SU-DHL-6 (cell line): Measurements from ENCODE around the gene DNAL4.

Source experiments
- H2AFZ ChIP-seq: fragments of 200-600 bp; sonication (generic); 2 replicates; pipeline ENCODE4 v1.6.1; 2014; ENCODE audit warnings: low read depth, mild to moderate bottlenecking, moderate library complexity, mixed read lengths, antibody characterized with exemption, low read length; ENCODE audit not compliant: severe bottlenecking
- H3F3A ChIP-seq: fragments of 200-600 bp; shearing (Covaris generic); 2 replicates; pipeline ENCODE4 v1.6.0; 2016; ENCODE audit warnings: antibody characterized with exemption, mild to moderate bottlenecking; ENCODE audit not compliant: insufficient read depth
- H3K27ac ChIP-seq: fragments of 200-600 bp; sonication (generic); 2 replicates; pipeline ENCODE4 v1.5.1; 2016; ENCODE audit warnings: low read depth, mild to moderate bottlenecking, low read length, moderate library complexity, mixed read lengths
- H3K27me3 ChIP-seq: fragments of 200-600 bp; sonication (generic), shearing (Covaris generic); 2 replicates; pipeline ENCODE4 v1.6.0; 2014; ENCODE audit warnings: mild to moderate bottlenecking, low read length
- H3K36me3 ChIP-seq: fragments of 200-600 bp; sonication (generic); 2 replicates; pipeline ENCODE4 v1.6.1; 2014; ENCODE audit warnings: mild to moderate bottlenecking, low read length, mixed read lengths
- H3K4me2 ChIP-seq: fragments of 300-600, 200-600 bp; shearing (Covaris generic), sonication (generic); 2 replicates; pipeline ENCODE4 v1.6.0; 2014; ENCODE audit warnings: low read length, low read depth, mild to moderate bottlenecking; ENCODE audit not compliant: poor library complexity, severe bottlenecking
- H3K4me3 ChIP-seq: fragments of 200-600 bp; sonication (generic); 2 replicates; pipeline ENCODE4 v1.5.1; 2014; ENCODE audit warnings: antibody characterized with exemption, low read length, mild to moderate bottlenecking, mixed read lengths; ENCODE audit not compliant: insufficient read depth, poor library complexity, severe bottlenecking
- H3K79me2 ChIP-seq: fragments of 200-600 bp; sonication (generic); 2 replicates; pipeline ENCODE4 v1.6.1; 2014; ENCODE audit warnings: mild to moderate bottlenecking, low read length, moderate library complexity; ENCODE audit not compliant: insufficient read depth
- H3K9ac ChIP-seq: fragments of 200-600 bp; sonication (generic); 2 replicates; pipeline ENCODE4 v1.7.0; 2014; ENCODE audit warnings: mild to moderate bottlenecking, low read length
- H3K9me2 ChIP-seq: fragments of 200-600 bp; sonication (generic); replicated peaks from 2 replicates; pipeline ENCODE4 v1.6.1; 2014; ENCODE audit warnings: low read length; ENCODE audit not compliant: insufficient read depth
- H3K9me3 ChIP-seq: fragments of 200-600 bp; sonication (generic); 2 replicates; pipeline ENCODE4 v1.6.1; 2014; ENCODE audit warnings: low read length, mixed read lengths; ENCODE audit not compliant: insufficient read depth
- H4K20me1 ChIP-seq: fragments of 200-600 bp; sonication (generic); 2 replicates; pipeline ENCODE4 v1.6.1; 2014; ENCODE audit warnings: low read depth, mild to moderate bottlenecking, antibody characterized with exemption, low read length, moderate library complexity, mixed read lengths
- EZH2phosphoT487 ChIP-seq: fragments of 200-600 bp; sonication (generic), shearing (Covaris generic); conservative IDR thresholded peaks from 2 replicates; pipeline ENCODE4 v1.6.1; 2018; ENCODE audit warnings: mild to moderate bottlenecking, antibody characterized with exemption, low read length, moderate library complexity, mixed read lengths
- TF ChIP-seq, protein P1 (sequence below): fragments of 200-600 bp; sonication (generic); IDR thresholded peaks from one replicate; pipeline ENCODE4 v1.5.1; 2017; ENCODE audit warnings: antibody characterized with exemption, mild to moderate bottlenecking, low read length, moderate library complexity; ENCODE audit not compliant: insufficient read depth, poor library complexity, severe bottlenecking

DNAL4 gene

DNA sequence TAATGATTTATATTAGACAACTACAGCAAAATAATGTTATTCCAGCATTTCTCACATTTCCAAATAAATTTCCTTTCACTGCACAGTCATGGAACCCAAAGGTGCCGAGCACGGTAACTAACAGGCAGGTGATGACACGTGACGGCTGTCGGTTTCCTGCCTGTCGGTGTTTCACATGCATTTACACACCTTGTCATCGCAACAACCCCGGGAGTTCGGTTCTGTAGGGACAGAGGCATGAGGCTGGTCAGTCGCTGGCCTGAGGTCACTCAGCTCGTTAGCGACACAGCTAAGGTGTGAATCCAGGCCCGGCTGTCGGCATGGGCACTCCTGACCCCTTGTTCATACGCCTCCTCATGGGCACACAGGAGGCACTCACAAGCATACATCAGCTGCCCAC lies 9.9 kb downstream of the DNAL4 start:
- no peak overlapping the region for H2AFZ ChIP-seq
- H3K4me2 ChIP-seq: no peak overlapping the region
- H3K27ac ChIP-seq: no peak overlapping the region
- H3K9me3 ChIP-seq: no peaks in the 10 kb centered on the region
- H3K9ac ChIP-seq: no peak overlapping the region
- no peak for TF ChIP-seq EZH2phosphoT487
- TF ChIP-seq, protein P1, sequence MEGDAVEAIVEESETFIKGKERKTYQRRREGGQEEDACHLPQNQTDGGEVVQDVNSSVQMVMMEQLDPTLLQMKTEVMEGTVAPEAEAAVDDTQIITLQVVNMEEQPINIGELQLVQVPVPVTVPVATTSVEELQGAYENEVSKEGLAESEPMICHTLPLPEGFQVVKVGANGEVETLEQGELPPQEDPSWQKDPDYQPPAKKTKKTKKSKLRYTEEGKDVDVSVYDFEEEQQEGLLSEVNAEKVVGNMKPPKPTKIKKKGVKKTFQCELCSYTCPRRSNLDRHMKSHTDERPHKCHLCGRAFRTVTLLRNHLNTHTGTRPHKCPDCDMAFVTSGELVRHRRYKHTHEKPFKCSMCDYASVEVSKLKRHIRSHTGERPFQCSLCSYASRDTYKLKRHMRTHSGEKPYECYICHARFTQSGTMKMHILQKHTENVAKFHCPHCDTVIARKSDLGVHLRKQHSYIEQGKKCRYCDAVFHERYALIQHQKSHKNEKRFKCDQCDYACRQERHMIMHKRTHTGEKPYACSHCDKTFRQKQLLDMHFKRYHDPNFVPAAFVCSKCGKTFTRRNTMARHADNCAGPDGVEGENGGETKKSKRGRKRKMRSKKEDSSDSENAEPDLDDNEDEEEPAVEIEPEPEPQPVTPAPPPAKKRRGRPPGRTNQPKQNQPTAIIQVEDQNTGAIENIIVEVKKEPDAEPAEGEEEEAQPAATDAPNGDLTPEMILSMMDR: no peak
- H3K79me2 ChIP-seq: no peaks in the 10 kb centered on the region
- H3F3A ChIP-seq: no peaks in the 10 kb centered on the region
- H3K4me3 ChIP-seq: no peak overlapping the region
- H3K27me3 ChIP-seq: no peaks in the 10 kb centered on the region
- no peaks in the 10 kb centered on the region for H4K20me1 ChIP-seq
- H3K9me2 ChIP-seq: no peaks in the 10 kb centered on the region
- no peaks in the 10 kb centered on the region for H3K36me3 ChIP-seq

DNA sequence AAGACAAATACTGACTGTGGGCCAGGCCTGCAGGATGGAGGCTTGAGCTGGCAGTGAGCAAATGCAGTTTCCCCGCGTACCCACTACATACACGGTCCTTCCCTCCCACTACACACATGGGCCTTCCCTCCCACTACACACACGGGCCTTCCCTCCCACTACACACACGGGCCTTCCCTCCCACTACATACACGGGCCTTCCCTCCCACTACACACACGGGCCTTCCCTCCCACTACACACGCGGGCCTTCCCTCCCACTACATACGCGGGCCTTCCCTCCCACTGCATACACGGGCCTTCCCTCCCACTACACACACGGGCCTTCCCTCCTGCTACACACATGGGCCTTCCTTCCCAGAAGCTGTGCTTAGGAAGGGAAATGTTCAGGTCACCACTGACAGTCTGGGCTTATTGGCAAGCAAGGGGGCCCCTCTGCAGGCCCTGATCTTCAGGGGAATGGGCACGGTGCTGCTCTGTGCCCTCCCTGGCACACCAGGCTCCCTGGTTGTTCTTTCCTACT lies 10.8 kb downstream of the DNAL4 start:
- H3K27ac ChIP-seq: no peak overlapping the region
- H3K9me2 ChIP-seq: no peaks in the 10 kb centered on the region
- H3K9ac ChIP-seq: no peak overlapping the region
- no peaks in the 10 kb centered on the region for H3F3A ChIP-seq
- no peak overlapping the region for H3K4me2 ChIP-seq
- no peak overlapping the region for H3K4me3 ChIP-seq
- H3K27me3 ChIP-seq: no peaks in the 10 kb centered on the region
- no peak overlapping the region for H2AFZ ChIP-seq
- no peaks in the 10 kb centered on the region for H3K79me2 ChIP-seq
- TF ChIP-seq, protein P1: no peak
- H3K9me3 ChIP-seq: no peaks in the 10 kb centered on the region
- H4K20me1 ChIP-seq: no peaks in the 10 kb centered on the region
- H3K36me3 ChIP-seq: no peaks in the 10 kb centered on the region

DNA sequence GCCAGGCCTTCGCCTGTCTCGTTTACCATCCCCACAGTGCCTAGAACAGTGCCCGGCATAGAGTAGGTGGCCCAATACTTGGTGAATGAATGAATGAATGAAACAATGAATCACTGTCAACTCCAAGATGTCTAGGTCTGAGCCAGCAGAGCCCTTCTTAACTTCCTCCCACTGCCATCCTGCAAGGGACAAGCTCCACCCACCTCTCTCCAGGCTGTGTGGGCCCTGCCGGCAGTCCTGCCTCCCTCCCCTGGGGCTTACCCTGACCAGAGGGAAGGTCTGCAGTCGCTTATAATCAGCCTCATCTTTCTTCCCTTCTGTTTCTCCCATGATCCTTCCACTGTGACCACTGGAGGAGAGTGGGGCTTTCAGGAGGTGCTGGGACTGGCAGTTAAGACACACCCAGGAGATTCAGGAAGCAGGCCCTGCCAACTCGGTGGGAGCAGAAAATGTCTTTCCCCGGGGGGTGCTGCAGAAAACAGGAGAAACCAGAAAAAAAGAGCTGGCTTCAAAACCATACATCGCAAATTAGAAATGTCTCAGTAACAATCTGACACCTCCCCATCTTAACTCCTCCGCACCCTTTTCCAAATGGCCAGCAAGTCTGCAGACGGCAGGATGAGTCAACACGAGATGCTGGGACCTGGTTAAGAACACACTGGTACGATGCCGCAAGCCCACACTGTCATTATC lies 11.4 kb downstream of the DNAL4 start:
- Histone ChIP-seq H3F3A (no peaks in the 10 kb centered on the region), H3K9me2 (no peaks in the 10 kb centered on the region), H3K36me3 (no peaks in the 10 kb centered on the region), H3K79me2 (no peaks in the 10 kb centered on the region), H3K9ac (no peak overlapping the region), H3K4me3 (no peak overlapping the region), H3K4me2 (no peak overlapping the region), H3K27me3 (no peaks in the 10 kb centered on the region), H3K27ac (no peak overlapping the region), H3K9me3 (no peaks in the 10 kb centered on the region), H4K20me1 (no peaks in the 10 kb centered on the region), H2AFZ (no peak overlapping the region)
- TF ChIP-seq, protein P1: no peak
- TF ChIP-seq EZH2phosphoT487: no peak
